GM12872 (cell line): ENCODE measurements around the gene RAP1A.

Experiments used
- TF ChIP-seq, protein P1 (sequence below): IDR thresholded peaks from 3 replicates; pipeline ENCODE4 v1.5.1; 2011; ENCODE audit warnings: low read depth, mild to moderate bottlenecking, low read length, moderate library complexity; ENCODE audit not compliant: insufficient read depth

RAP1A gene

GRCh38 chr1:111754984-111755330 is 135.4 kb downstream of the RAP1A start:
- TF ChIP-seq, protein P1, sequence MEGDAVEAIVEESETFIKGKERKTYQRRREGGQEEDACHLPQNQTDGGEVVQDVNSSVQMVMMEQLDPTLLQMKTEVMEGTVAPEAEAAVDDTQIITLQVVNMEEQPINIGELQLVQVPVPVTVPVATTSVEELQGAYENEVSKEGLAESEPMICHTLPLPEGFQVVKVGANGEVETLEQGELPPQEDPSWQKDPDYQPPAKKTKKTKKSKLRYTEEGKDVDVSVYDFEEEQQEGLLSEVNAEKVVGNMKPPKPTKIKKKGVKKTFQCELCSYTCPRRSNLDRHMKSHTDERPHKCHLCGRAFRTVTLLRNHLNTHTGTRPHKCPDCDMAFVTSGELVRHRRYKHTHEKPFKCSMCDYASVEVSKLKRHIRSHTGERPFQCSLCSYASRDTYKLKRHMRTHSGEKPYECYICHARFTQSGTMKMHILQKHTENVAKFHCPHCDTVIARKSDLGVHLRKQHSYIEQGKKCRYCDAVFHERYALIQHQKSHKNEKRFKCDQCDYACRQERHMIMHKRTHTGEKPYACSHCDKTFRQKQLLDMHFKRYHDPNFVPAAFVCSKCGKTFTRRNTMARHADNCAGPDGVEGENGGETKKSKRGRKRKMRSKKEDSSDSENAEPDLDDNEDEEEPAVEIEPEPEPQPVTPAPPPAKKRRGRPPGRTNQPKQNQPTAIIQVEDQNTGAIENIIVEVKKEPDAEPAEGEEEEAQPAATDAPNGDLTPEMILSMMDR: no peak

GRCh38 chr1:111755331-111756123 is 135.9 kb downstream of the RAP1A start, which contains the start of gene DDX20:
Gene DDX20 (plus strand): TSS chr1:111755901. CDS start chr1:111755925, 24 bp downstream.
- TF ChIP-seq, protein P1: peak; percentile 95

GRCh38 chr1:111756124-111756513 is 136.5 kb downstream of the RAP1A start:
- TF ChIP-seq, protein P1: no peak

DNA sequence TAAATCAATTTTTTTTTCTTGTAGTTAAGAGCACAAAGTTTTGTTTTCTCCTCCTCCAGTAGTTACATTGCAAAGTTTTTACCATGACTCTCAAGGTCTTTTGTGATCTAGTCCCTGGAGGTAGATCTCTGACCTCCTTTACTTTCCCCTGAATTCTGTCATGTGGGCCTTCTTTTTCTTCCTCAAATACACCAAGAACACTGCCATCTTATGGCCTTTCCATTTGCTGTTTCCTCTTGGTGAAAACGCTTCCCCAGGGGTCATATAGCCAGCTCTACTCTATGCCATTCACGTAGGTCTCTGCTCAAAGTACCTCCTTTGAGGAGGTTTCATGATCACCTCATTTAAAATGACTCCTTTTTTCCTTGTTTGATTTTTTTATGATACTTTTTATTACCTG is 138.8 kb downstream of the RAP1A start:
- TF ChIP-seq, protein P1: no peak

DNA sequence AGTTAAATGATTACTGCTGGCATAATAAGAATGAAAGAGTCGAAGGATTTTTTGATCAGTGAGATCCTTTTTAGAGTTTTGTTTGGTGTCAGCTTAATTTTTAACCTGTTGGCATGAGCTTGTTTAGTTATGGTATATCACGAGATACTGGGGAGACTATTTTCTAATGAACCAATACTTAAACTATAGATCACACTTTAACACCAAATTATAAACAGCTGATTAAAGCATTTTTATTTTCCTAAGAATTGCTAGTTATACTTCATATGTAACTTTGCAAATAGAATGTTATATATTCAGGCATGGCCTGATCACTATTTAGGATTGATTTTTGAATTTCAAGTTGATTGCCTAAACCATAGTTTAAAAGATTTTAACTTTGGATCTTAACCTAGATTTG is 142.1 kb downstream of the RAP1A start:
- TF ChIP-seq, protein P1: no peak

- TF ChIP-seq, protein P1: no peak
Observed at GRCh38 chr1:111762332-111762731, 142.7 kb downstream of the RAP1A start.
